WI38 (cell line): Measurements from ENCODE around the gene HAP1.

Experiments
- H3K4me3 ChIP-seq: 2 replicates; pipeline ENCODE4 v1.5.1; 2011; ENCODE audit warnings: low read depth, mild to moderate bottlenecking, control low read depth, low read length
- TF ChIP-seq, protein P1 (sequence below): IDR thresholded peaks from 2 replicates; pipeline ENCODE4 v1.5.1; 2012; ENCODE audit warnings: low read depth, mild to moderate bottlenecking, control low read depth, low read length

The HAP1 gene

DNA sequence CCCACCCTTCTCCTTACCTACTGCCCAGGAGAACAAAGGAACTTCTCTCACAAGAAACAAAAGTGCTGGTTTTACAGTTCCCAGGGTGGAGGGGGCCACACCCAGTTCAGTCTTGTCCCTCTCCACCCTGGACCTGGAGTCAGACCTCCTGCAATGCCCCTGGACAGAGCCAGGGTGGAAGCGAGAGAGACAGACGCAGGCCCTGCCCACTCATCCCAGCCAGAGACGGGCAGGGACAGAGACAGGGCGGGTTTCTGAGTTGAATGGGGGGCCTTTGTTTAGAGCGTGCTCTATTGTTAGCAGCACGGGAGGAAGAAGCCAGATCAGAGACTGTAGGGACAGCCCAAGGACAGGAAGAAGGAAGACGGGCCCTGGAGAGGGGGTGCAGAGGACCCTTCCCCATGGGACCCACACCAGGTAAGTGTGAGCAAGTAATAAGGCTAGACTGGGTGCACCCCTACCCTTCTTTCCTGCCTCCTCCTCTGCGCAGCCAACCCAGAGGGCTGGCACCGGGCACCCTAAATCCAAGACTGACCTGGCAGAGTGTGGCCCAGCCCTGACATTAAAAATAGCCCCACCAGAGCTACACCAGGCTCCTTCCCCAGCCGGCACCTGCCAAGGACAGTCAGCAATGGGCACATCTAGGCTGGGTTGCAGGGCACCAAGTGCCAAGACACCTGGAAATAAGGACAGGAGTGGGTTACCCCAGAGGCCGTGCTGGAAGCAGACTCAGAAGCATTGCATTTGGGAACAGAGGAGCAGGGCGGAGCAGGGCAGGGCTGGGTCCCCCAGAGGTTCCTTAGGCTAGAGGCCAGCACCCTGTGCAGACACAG, 41.2 kb upstream of the HAP1 start:
- TF ChIP-seq, protein P1, sequence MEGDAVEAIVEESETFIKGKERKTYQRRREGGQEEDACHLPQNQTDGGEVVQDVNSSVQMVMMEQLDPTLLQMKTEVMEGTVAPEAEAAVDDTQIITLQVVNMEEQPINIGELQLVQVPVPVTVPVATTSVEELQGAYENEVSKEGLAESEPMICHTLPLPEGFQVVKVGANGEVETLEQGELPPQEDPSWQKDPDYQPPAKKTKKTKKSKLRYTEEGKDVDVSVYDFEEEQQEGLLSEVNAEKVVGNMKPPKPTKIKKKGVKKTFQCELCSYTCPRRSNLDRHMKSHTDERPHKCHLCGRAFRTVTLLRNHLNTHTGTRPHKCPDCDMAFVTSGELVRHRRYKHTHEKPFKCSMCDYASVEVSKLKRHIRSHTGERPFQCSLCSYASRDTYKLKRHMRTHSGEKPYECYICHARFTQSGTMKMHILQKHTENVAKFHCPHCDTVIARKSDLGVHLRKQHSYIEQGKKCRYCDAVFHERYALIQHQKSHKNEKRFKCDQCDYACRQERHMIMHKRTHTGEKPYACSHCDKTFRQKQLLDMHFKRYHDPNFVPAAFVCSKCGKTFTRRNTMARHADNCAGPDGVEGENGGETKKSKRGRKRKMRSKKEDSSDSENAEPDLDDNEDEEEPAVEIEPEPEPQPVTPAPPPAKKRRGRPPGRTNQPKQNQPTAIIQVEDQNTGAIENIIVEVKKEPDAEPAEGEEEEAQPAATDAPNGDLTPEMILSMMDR, result no peak

DNA sequence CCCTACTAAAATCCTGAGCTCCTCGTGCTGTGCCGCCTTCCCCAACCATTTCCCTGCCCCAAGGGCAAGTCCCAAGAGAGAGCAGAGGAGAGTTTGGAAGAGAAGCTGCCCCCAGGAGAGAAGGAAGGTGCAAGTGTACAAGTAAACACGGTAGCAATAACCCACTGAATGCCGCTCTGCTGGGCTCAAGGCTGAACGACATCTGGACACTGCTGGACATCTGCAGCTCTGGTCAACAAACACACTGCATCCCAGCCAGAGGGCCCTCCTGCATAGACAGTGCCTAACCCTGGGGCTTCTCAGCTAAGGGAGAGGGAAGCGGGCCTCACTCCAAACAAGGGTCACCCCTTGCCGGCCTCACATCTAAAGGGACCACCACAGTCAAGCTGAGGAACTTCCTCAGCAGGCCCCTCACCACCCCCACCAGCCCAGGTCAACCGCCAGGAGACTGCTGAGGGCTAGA, 39.3 kb upstream of the HAP1 start:
- TF ChIP-seq, protein P1, result no peak

More for the DNA sequence above, 41.2 kb upstream of the HAP1 start:
- no peak overlapping the region for H3K4me3 ChIP-seq

DNA sequence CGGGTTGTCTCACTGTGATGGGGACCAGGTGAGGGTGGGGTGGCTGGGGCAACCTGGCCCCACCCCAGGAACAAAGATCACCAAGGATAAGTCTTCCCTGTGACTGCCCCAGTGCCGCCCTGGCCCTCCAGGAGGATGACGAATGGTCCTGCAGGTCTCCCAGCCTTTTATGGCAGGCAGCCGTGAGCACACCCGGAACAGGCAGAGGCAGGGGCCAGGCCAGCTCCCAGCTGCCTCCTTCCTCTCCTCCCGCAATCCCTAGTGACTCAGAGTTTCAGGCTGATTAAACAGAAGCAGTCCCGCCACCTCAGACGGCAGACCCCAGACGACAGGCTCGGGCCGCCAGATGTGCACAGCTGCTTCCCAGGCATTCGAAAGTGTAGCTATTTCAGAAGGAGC, 38.7 kb upstream of the HAP1 start:
- TF ChIP-seq, protein P1, result no peak
- H3K4me3 ChIP-seq, result no peak overlapping the region

More for the DNA sequence above, 39.3 kb upstream of the HAP1 start:
- H3K4me3 ChIP-seq, result no peak overlapping the region

DNA sequence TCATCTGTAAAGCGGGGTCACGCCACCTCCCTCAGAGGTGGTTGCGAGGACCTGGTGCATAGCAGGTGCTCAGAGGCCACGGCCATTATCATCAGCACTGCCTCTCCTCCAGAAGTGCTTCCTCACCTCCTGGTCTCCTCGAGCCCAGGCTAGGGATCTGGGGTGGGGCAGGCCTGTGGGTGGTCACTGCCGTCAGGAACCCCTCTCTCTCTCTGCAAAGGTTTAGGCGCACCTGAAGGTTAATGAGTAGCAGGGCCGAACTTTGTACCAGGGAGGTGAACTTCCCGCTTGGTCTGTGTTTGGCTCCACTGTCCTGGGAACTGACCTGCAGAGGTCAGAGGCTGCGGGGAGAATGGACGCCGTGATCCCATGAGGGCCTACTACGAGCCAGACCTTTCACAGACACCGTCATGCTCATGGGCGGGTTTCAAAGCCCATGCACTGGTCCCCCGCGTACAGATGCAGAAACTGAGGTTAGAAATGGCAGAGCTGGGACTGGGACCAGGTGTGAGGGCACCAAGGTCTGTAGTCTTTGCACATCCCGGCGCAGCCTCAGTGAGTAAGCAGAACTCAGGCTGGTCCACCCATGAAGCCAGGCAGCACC, 38.2 kb upstream of the HAP1 start:
- no peak overlapping the region for H3K4me3 ChIP-seq
- TF ChIP-seq, protein P1, result no peak

DNA sequence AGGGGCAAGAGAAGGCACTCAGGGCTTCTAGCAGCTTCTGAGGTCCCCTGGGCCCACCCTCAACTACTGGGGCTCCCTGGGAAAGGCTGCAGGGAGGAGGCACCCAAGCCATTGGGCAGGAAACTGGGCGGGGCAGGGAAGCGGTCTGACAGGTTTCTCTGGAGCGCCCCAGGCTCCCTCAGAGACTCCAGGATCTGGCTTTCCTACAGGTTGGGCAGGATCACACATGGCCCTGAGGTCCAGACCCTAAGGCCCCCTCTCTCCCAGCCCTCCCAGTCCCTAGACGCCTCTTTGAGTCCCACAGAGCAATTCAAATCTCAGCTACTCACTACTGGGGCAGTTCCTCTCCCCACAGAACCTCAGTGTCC, 37.8 kb upstream of the HAP1 start:
- TF ChIP-seq, protein P1, result no peak
- H3K4me3 ChIP-seq, result no peak overlapping the region

DNA sequence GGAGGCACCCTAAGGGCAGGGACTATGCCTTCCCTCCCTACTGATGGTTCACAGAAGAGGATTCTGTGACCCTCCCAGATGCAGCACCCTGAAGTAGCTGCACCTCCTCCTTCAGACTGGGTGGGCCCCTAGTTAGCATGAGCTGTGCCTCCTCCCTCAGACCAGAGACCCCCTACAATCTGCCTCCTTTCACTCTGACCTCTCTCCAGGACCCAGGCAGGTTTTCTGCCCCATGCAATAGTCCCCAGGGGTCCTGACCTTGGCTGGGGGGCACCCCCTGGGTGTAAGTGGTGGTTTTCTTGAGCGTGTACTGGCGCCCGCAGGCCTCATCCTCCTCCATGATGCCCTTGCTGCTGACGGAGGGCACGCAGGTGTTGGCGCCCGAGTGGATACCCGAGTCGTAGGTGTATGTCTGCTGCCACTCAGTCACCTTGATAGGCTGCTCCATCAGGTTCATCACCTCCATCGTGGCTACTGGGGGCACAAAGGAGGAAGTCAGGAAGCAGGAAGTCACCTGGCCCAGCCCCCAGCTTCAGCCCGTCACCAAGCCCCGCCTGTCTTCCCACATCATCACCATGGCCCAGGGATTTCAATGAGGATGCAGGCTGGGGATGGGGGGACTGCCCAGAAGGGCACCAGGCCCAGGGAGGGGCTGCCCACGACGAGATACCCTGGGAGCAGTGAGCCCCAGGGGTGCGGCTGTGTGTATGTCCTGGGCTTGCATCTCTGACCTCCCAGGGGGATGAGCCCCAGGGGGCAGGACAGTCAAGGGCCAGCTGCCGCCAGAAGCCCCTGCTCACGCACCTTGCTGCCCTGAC, 37.2 kb upstream of the HAP1 start:
- TF ChIP-seq, protein P1, result no peak
- no peak overlapping the region for H3K4me3 ChIP-seq
